NCI-H2029 treated with DMSO at 0.1 percent for 48 hours (cell line): Measurements from ENCODE around the gene GRIN2A.

Source experiments
- DNase-seq: peaks from one replicate; lab custom pipeline; 2025; lab: John Stamatoyannopoulos, UW

The GRIN2A gene

GRCh38 chr16:10031473-10031872, 150.8 kb downstream of the GRIN2A start:
- DNase-seq, result no peak

DNA sequence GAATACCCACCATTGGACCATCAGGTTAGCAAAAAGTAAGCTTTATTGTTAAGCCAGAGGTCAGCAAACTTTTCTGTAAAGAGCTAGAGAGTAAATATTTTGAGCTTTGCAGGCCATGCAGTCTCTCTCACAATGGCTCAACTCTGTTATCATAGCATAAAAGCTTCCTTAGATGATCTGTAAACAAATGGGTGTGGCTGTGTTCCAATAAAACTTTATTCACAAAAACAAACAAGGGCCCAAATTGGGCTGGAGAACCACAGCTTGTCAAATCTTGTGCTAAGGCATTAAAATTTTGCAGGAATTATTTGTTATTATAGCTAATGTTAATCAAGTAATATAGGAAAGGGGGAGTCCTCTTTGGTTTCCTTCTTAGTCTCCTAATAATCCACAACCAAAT, 153.6 kb downstream of the GRIN2A start:
- DNase-seq, result no peak

DNA sequence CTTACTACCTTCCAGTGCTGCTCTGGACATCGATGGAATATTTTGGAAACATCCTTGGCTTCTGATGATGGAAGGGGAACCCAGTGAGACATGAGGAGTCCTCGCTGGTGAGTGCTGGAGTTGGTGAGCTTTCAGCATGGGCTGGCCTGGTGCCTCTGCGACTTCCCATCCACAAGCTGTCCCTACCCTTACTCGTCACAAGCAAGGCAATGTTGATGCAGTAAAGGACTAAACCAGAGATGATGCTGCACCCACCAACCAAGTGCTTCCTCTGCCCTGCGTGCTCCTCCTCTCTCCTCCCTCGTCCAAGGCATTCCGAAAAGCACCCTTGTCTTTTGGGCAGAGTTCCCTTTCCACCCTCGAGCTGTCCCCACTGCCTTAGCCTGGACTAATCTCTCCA, 154.7 kb downstream of the GRIN2A start:
- no peak for DNase-seq

DNA sequence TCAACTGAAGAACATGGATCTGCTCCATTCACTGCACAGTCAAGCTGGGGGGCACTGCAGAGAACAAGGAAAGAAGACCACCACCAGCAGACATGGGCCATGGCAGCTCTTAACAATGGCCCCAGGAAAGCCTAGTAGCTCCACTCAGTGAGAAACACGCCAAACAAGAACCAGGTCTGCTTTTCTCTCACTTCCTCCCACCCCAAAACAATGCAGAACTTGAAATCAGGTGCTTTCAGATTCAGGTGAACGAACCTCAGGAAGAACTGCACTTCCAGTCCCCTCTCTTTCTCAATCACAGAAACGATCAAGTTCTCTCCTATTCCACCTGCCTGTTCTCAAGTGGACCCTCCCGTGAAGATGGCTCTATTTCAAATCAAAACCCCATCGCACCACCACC, 155.6 kb downstream of the GRIN2A start:
- peak; percentile 16 for DNase-seq

DNA sequence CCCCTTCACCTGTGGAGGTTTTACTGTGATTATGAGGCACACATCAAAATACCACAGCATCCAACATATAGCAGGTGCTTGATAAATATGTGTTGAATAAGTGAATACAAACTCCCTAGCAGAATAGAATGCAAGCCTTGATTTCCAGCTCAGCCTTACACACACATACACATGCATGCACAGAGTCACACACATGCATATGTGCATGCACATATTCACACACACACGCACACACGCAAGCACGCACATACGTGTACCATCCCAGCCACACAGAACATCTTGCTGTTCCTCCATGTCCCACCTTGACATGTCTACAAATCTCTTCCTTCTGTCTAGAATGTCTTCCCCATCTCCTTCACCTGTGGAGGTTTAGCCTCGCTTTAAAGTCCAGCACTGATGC, 160.1 kb downstream of the GRIN2A start:
- DNase-seq, result no peak

- no peak for DNase-seq
These were observed 161.4 kb downstream of the GRIN2A start for GRCh38 chr16:10020866-10021265.

GRCh38 chr16:10016752-10017151, 165.5 kb downstream of the GRIN2A start:
- DNase-seq, result no peak

DNA sequence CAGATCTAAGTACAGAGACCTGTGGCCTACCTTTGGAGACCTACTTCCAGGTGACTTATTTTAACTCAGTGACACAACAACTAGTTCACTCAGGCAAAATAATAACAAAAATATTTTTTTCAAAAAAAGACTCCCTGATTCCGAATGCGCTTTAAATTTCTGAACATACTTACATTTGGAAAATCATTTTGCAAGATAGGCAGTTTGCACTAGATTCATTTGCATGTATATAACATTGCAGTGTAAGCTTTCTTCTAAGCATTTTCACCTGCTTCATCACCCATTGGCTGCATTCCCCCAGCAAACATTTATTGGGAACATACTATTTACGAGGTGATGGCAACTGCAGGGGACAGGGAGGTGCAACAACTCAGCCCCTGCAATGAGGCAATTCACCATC, 166.8 kb downstream of the GRIN2A start:
- DNase-seq, result no peak

DNA sequence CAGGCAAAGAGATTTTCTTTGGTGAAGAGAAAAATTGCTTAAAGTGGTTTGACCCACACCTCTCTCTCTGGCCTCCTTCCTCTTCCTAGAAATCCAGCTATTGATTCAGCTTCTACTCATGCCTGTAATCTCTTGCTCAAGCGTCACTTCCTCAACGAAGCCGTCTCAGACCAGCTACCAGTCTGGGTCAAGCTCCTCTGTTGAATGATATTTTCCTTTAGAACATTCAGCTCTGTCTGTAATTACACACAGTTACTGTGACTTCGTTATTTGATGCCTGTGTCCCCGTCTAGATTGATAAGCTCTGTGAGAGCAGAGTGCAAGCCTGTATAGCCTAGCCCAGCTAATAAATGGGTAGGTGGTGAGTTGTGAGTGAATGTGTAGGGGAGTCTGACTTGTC, 168.5 kb downstream of the GRIN2A start:
- DNase-seq, result no peak

GRCh38 chr16:10013364-10013763, 168.9 kb downstream of the GRIN2A start:
- DNase-seq, result no peak

GRCh38 chr16:10009684-10010083, 172.5 kb downstream of the GRIN2A start:
- DNase-seq, result peak; percentile 66

- no peak for DNase-seq
These were observed 178.7 kb downstream of the GRIN2A start for GRCh38 chr16:10003486-10003885.

DNA sequence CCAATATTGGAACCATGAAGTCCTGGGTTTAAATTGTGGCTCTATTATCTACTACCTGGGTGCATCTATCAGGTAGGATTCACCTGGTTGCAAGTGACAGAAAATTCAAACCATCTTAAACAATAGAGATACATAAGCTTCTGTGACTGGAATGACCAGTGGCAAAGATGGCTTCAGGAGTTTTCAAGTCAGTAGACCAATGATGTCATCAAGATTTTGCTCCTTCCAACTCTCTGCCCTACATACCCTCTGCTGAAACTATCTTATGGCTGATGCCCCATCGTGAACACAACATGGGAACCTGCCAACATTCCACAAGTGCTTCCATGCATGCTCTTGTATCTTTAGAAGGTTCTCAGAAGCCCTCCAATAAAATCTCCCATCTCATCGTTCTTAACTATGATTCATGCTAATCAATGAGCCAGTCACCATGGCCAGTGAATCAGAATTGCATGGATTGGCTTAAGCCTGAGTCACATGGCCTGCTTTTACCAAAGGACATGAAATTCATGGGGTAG, 180.9 kb downstream of the GRIN2A start:
- no peak for DNase-seq

DNA sequence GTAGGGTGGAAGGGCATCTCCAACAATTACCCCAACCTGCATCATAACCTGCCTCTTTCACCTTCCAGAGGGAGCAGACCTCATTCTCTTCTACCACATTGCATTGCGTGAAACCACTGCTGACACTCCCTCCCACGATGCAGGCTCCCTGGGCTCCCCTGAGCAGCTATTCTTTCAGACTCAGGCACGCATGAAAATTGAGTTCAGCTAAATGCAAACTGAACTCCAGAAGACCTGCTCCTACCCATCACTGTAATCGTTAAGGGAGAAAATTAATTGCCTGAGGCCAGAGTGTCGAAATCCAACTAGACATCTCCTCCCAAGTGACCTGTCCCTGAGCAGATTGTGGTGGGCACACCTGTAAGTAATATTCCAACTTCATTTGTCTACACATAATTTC, 186.0 kb downstream of the GRIN2A start:
- no peak for DNase-seq

DNA sequence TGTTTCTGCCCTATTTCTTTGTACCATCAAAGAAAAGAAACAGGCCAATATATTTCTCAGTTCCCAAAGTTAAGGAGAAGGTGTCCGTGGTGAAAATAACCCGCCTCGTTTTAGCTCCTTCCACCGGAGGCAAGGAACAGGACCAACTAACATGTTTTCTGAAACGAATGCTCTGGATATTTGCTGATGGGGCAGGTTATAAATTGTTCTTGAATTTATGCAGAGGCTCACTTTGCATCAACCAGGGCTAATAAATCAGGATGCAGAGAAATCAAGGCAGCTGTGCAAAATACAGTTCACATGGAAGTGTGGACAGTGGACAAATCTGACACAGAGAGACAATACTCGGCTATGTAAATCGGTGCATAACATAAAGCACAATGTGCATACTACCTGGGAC, 189.8 kb downstream of the GRIN2A start:
- DNase-seq, result no peak

- no peak for DNase-seq
These were observed 201.2 kb downstream of the GRIN2A start for GRCh38 chr16:9980981-9981380.

DNA sequence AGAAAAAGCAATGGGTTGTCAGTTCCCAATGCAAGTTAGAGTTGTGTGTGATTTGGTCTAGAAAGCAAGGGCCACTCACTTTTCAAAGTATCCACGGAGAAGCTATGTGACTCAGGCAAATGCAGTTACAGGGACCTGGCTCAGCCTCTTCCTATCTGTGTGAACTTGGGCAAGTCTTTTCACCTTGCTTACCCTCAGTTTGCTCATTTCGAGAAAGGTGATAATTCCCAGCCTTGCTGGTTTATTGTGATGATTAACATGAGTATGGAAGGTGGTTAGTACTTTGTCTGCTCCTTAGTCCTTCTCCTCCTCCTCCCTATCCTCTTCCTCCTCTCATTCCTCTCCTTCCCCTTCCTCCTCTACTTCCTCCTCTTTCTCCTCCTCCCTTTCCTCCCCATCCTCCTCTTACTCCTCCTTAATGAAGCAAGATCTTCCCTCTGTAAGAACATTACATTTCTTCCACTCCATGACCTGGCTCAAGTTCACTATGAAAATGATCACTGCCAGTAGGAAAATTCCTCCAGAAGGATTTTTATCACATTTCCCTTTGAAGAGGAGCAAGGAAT, 204.0 kb downstream of the GRIN2A start:
- no peak for DNase-seq

GRCh38 chr16:9977333-9977897, 204.8 kb downstream of the GRIN2A start:
- no peak for DNase-seq

DNA sequence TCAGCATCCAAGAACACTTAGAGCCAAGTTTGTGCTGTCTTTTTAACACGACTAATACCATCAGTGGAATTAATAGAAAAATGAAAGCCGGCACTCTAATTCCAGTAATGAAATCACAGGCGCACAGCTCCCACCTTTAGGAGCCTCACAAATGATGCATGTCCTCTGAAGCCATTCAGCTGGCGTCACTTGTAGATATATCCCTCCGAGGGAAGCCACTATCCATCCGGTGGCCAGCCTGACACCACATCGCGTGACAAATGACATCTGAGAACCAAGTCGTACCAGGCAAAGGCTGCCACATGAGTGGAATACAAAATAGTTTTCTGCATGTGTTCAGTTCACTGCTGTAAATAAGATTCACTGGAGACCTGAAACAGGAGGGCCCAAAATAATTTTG, 205.6 kb downstream of the GRIN2A start:
- no peak for DNase-seq

- DNase-seq, result no peak
These were observed 210.3 kb downstream of the GRIN2A start for GRCh38 chr16:9971907-9972306.

DNA sequence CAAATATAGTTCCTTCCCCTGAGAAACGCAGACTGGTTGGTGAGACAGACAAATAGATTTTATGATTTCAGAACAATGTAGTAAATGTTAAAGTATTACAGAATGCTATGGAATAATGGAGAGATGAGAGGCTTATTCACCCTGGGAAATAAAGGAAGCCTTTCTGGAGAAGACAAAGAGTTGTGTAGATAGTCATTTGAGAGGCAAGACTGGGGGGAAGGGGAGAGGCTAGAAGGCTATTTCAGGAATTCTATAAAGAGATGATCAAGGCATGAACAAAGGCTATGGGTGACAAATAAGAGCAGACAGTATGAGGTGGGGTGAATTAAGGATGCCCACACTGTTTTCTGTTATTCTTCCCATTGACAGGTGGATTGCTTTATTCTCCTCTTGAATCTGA, 211.4 kb downstream of the GRIN2A start:
- DNase-seq, result no peak

GRCh38 chr16:9970244-9970643, 212.0 kb downstream of the GRIN2A start:
- no peak for DNase-seq

GRCh38 chr16:9969580-9969979, 212.6 kb downstream of the GRIN2A start:
- DNase-seq, result no peak

DNA sequence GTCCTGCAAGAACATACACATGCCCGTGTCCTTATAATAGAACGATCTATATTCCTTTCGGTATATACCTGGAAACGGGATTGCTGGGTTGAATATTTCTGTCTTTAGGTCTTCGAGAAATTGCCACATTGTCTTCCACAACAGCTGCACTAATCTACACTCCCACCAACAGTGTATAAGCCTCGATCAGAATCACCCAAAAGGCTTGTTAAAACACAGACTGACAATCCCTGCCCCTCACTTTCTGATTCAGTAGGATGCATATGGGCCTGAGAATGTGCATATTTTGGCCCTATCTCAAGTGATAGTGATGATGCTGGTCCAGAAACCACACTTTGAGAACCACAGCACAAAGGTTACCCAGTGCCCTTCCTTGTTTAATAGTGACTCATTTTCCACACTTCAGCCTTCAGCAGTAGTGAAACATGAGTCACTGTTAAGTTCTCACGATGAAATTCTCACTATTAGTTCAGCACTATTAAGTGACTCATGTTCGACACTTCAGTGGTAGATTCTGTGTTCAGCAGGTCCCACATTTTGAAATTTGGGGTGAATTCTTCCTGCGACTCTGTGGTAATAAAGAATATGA, 215.6 kb downstream of the GRIN2A start:
- DNase-seq, result no peak
